Measurements from ENCODE around the gene SEC24D. TPM values are rescaled to one million over a fixed set of nuclear protein-coding genes. Genes with fewer than 3 reads are reported as not detected.

Gene SEC24D
- total and polyA plus RNA-seq, 2 of the 8 experiments (the other 6 are each of a cell fraction or from before 2014, with no cell fraction given), result 28.9 to 91.6 TPM

DNA sequence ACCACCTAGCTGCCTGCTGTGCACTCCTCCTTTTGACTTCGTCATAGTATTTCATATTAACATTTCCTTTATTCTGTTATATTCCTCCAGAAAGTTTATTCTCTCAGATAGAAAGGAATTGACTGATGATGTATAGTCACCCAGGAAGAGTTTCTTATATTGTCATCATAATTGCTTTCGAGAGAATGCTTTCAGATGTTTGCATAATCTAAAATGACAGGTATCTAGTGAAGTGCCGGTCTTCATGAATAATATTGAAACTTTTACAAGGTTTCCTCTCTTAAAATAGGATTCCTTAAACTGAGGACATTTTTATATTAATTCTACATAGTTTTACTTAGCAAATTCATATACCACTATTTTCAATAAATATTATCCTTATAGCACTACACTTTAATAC is 10.1 kb downstream of the SEC24D start (continued):
- no peak for TF ChIP-seq ZNF274 (IDR thresholded peaks at IDR 0.05; ENCODE audit: borderline replicate concordance, extremely low read depth, low read length)
- no peak for TF ChIP-seq RAD21 (IDR thresholded peaks at IDR 0.05 in 1 of 2, conservative IDR thresholded peaks at IDR 0.05 in 1 of 2; ENCODE audit: low read depth in 2 of 2, low read length in 2 of 2)
- TF ChIP-seq, protein P1, sequence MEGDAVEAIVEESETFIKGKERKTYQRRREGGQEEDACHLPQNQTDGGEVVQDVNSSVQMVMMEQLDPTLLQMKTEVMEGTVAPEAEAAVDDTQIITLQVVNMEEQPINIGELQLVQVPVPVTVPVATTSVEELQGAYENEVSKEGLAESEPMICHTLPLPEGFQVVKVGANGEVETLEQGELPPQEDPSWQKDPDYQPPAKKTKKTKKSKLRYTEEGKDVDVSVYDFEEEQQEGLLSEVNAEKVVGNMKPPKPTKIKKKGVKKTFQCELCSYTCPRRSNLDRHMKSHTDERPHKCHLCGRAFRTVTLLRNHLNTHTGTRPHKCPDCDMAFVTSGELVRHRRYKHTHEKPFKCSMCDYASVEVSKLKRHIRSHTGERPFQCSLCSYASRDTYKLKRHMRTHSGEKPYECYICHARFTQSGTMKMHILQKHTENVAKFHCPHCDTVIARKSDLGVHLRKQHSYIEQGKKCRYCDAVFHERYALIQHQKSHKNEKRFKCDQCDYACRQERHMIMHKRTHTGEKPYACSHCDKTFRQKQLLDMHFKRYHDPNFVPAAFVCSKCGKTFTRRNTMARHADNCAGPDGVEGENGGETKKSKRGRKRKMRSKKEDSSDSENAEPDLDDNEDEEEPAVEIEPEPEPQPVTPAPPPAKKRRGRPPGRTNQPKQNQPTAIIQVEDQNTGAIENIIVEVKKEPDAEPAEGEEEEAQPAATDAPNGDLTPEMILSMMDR (IDR thresholded peaks at IDR 0.05; ENCODE audit: control extremely low read depth in 1 of 3, insufficient read depth in 1 of 3, low read depth in 1 of 3, low read length in 3 of 3), result no peak
- TF ChIP-seq GTF2F1 (IDR thresholded peaks at IDR 0.05; ENCODE audit: borderline replicate concordance, low read depth, low read length), result no peak
- TF ChIP-seq RFX5 (IDR thresholded peaks at IDR 0.05; ENCODE audit: borderline replicate concordance, low read depth, low read length), result no peak
- TF ChIP-seq TCF12 (IDR thresholded peaks at IDR 0.05; ENCODE audit: low read depth, low read length), result no peak
